K562 (cell line): ENCODE data around the gene FN3KRP. TPM values are rescaled to one million over a fixed set of nuclear protein-coding genes. Genes with fewer than 3 reads are reported as not detected.

ENCODE experiments used
- ATAC-seq: fragments of 200-7000 bp; cut with Tn5 transposase; 3 replicates; pipeline ENCODE4 v1.9.1; 2020; ENCODE audit warnings: moderate library complexity
- BruUV-seq: library from RNA; stranded (reverse); fragments of 400-500 nt; replicated peaks from 2 replicates; lab custom pipeline; 2021; lab: Mats Ljungman, UMichigan
- CTCF ChIA-PET: fragments of 300-600 bp; formaldehyde crosslinking; extraction: SDS; loops from one replicate; lab custom pipeline; 2021; ENCODE audit warnings: low intra/inter-chr PET ratio; lab: Yijun Ruan, JAX
- POLR2A ChIA-PET: fragments of 300-600, 350-650 bp; sonication (Branson Sonifier 250); formaldehyde crosslinking; extraction: SDS; loops from one replicate; lab custom pipeline; 2021; ENCODE audit warnings: antibody characterized with exemption, inconsistent platforms; lab: Yijun Ruan, JAX
- DNase-seq, 4 experiments: peaks; one replicate each; pipeline versions ENCODE4 v3.0.0 to v3.0.0-alpha.2; 2011 to 2018; ENCODE audit warnings: low spot score in 3 of 4, mixed read lengths in 3 of 4; ENCODE audit errors: extremely low read depth in 1 of 4
- FAIRE-seq: peaks from 2 replicates; lab custom pipeline; 2011; peaks lifted over from hg19 to GRCh38; lab: Jason Lieb, UNC
- H2AFZ ChIP-seq: 2 replicates; pipeline ENCODE4 v1.6.0; 2011; ENCODE audit warnings: low read depth, low read length, control low read depth, inconsistent platforms
- H3K27ac ChIP-seq: fragments of 200-600 bp; 3 replicates; pipeline ENCODE4 v1.8.0; 2011; ENCODE audit warnings: low read depth, mild to moderate bottlenecking, control low read depth, inconsistent platforms, low read length, moderate library complexity, mixed read lengths; ENCODE audit errors: extremely low read depth
- H3K27me3 ChIP-seq, 2 experiments: fragments of 300-600 bp in 1 of 2; 2 replicates in 1 of 2; 3 replicates in 1 of 2; pipeline versions ENCODE4 v1.6.0 to v1.8.0; 2011; ENCODE audit warnings: inconsistent platforms in 2 of 2, low read length in 2 of 2, mild to moderate bottlenecking in 1 of 2, mixed read lengths in 1 of 2, moderate library complexity in 1 of 2; ENCODE audit not compliant: control insufficient read depth in 2 of 2, insufficient read depth in 2 of 2
- H3K36me3 ChIP-seq: fragments of 300-600 bp; 3 replicates; pipeline ENCODE4 v1.8.0; 2011; ENCODE audit warnings: mild to moderate bottlenecking, low read length, inconsistent platforms; ENCODE audit not compliant: control insufficient read depth, insufficient read depth
- H3K4me1 ChIP-seq, 2 experiments: fragments of 200-600 bp in 1 of 2; replicated peaks in 1 of 2; 2 replicates in 1 of 2; 3 replicates in 1 of 2; pipeline versions ENCODE4 v1.5.1 to v1.8.0; 2011; ENCODE audit warnings: inconsistent platforms in 2 of 2, low read length in 2 of 2, mild to moderate bottlenecking in 1 of 2, mixed read lengths in 1 of 2, moderate library complexity in 1 of 2; ENCODE audit not compliant: control insufficient read depth in 2 of 2, insufficient read depth in 2 of 2
- H3K4me2 ChIP-seq: 2 replicates; pipeline ENCODE4 v1.6.1; 2011; ENCODE audit warnings: low read length, control low read depth, inconsistent platforms, mixed read lengths; ENCODE audit not compliant: insufficient read depth
- H3K4me3 ChIP-seq: fragments of 200-600 bp; sonication (generic), shearing (Covaris generic); 2 replicates; pipeline ENCODE4 v1.5.1; 2016; ENCODE audit warnings: control low read depth, inconsistent platforms
- H3K79me2 ChIP-seq: fragments of 200-600 bp; 3 replicates; pipeline ENCODE4 v1.8.0; 2011; ENCODE audit warnings: low read length, inconsistent platforms; ENCODE audit not compliant: control insufficient read depth, insufficient read depth
- H3K9ac ChIP-seq, 2 experiments: 2 replicates each; pipeline versions ENCODE4 v1.6.0 to v1.6.1; 2011; ENCODE audit warnings: low read depth in 2 of 2, low read length in 2 of 2, control low read depth in 1 of 2, inconsistent platforms in 1 of 2, mild to moderate bottlenecking in 1 of 2, mixed read lengths in 1 of 2; ENCODE audit not compliant: insufficient read depth in 1 of 2
- H3K9me1 ChIP-seq: one replicate; pipeline ENCODE4 v1.6.0; 2011; ENCODE audit warnings: inconsistent platforms, mild to moderate bottlenecking, low read length, moderate library complexity; ENCODE audit not compliant: control insufficient read depth, insufficient read depth
- H3K9me3 ChIP-seq: replicated peaks from 2 replicates; pipeline ENCODE4 v1.5.1; 2011; ENCODE audit warnings: low read depth, low read length, inconsistent platforms; ENCODE audit not compliant: control insufficient read depth, insufficient read depth
- H4K20me1 ChIP-seq: replicated peaks from 2 replicates; pipeline ENCODE4 v1.6.1; 2011; ENCODE audit warnings: low read length, inconsistent platforms, mixed read lengths; ENCODE audit not compliant: control insufficient read depth, insufficient read depth
- CEBPB ChIP-seq: fragments of 450-650 bp; IDR thresholded peaks from 2 replicates; pipeline ENCODE4 v1.6.1; 2016; ENCODE audit warnings: missing genetic modification characterization, missing compliant biosample characterization
- ETS2 ChIP-seq: IDR thresholded peaks from 2 replicates; pipeline ENCODE4 v1.6.1; 2016; ENCODE audit warnings: borderline replicate concordance, missing genetic modification characterization, mild to moderate bottlenecking, moderate library complexity, missing compliant biosample characterization; ENCODE audit not compliant: poor library complexity, severe bottlenecking
- RBFOX2 ChIP-seq: fragments of 200-400 bp; formaldehyde crosslinking; IDR thresholded peaks from 2 replicates; pipeline ENCODE4 v1.6.1; 2017; ENCODE audit warnings: low read depth, mild to moderate bottlenecking, low read length, moderate library complexity
- USF1 ChIP-seq: sonication (generic); formaldehyde crosslinking; IDR thresholded peaks from 2 replicates; pipeline ENCODE4 v1.9.0; 2022; ENCODE audit warnings: mild to moderate bottlenecking, missing genetic modification reagents
- WGBS: fragments of 100-300 bp; shearing (Covaris generic); methylation state at CpG from one replicate; pipeline ENCODE4 v1.1.6; 2016; ENCODE audit warnings: low coverage, mixed read lengths; ENCODE audit not compliant: insufficient coverage; ENCODE audit errors: missing lambda C conversion rate; 5-methylcytosine and 5-hydroxymethylcytosine counted together
- in situ Hi-C: fragments of 300-500 bp; cut with MboI; formaldehyde crosslinking; loops from 4 replicates; pipeline ENCODE4 v1.15.0; 2018; ENCODE audit warnings: inconsistent platforms, mixed read lengths
- intact Hi-C: fragments of 100-400 bp; cut with micrococcal nuclease; formaldehyde crosslinking; loops from 2 replicates; pipeline ENCODE4 v1.14.2; 2022
- polyA plus RNA-seq, 8 experiments: library from polyadenylated mRNA; depleted of rRNA in 4 of 8; stranded (reverse) in 5 of 8; unstranded in 3 of 8; fragments of >200 nt; fragmentation: Nextera tagmentation in 2 of 8; fragmentation: Illumina TruSeq in 1 of 8; extraction: Ambion mirVana in 2 of 8; extraction: Trizol in 1 of 8; gene quantifications; 2 replicates each; pipeline versions ENCODE4 v1.2.1 to v1.2.3, GENCODE V29; 2011 to 2014; ENCODE audit warnings: inconsistent platforms in 1 of 8, missing spikeins in 1 of 8
- total RNA-seq, 7 experiments: library from RNA; depleted of rRNA in 6 of 7; stranded (reverse); fragments of >200 nt in 6 of 7; fragmentation: Illumina TruSeq in 2 of 7; extraction: Trizol in 2 of 7; gene quantifications; 2 replicates each; pipeline versions ENCODE4 v1.2.1 to v1.2.3, GENCODE V29; 2011 to 2021; ENCODE audit warnings: low replicate concordance in 1 of 7

FN3KRP gene
- total and polyA plus RNA-seq, 9 of the 15 experiments (the other 6 are each of a cell fraction or from before 2014, with no cell fraction given) = 2.0 to 32.1 (median 24.9) TPM

GRCh38 chr17:82722341-82723013 lies 6.0 kb downstream of the FN3KRP start:
- Histone ChIP-seq H3K27me3 (no peaks in the 10 kb centered on the region), H3K36me3 (peaks cover 55% of the 10 kb centered on the region), H4K20me1 (no peaks in the 10 kb centered on the region), H3K4me3 (no peak overlapping the region), H3K4me1 (peaks cover 5 to 12% of the 10 kb centered on the region in 2 experiments; a peak in 4 of 5 replicates), H3K4me2 (no peak overlapping the region), H3K79me2 (peaks cover 11% of the 10 kb centered on the region), H2AFZ (no peak overlapping the region), H3K9me3 (no peaks in the 10 kb centered on the region), H3K27ac (no peak overlapping the region), H3K9me1 (no peaks in the 10 kb centered on the region), H3K9ac (peak overlapping the region in 1 of 2 experiments; percentile 28; a peak in 2 of 4 replicates)
- no peak for DNase-seq
- no peak for FAIRE-seq
- no peak for ATAC-seq
- in situ Hi-C loops (no loop called here), intact Hi-C loops (no loop called here)
- no peak for TF ChIP-seq USF1 (CRISPR knock-in tag)
- TF ChIP-seq RBFOX2 = 0 out of 2 replicates have a peak, but pooled peaks have one; percentile 17
- TF ChIP-seq CEBPB (tag) = peak; percentile 27; the same call in 1 of the 2 replicates
- no peak for TF ChIP-seq ETS2 (tag)
- ChIA-PET CTCF (no interaction called here), POLR2A (interaction anchor here (0.6 to 1.4 kb wide), 5 partner anchors 9 to 417 kb away, joined by 3 read pairs; no protein-coding TSS in a partner anchor)
- BruUV-seq = no TSS peak
- WGBS = 90% methylated on average over 19 of the region's 19 CpGs
